Activated T-cell treated with anti-CD3 and anti-CD28 coated beads, Interleukin-2, amount 50 U/mL, for 72 hours (primary cell): Measurements from ENCODE around the gene BRIP1. TPM values are rescaled to one million over a fixed set of nuclear protein-coding genes. Genes with fewer than 3 reads are reported as not detected.
"Not testable (repeated sequence)": the region's sequence is repeated elsewhere in the genome, so short reads cannot be mapped to it uniquely, and the experiment has no call there.

Experiments
- ATAC-seq, 2 donors: fragments of 150-1000 bp; cut with Tn5 transposase; replicated peaks in 1 of 2; 2 replicates each; pipeline ENCODE4 v1.10.0; 2021; ENCODE audit warnings: moderate library complexity in 2 of 2, mild to moderate bottlenecking in 1 of 2
- DNase-seq, 2 donors: peaks; one replicate each; pipeline ENCODE4 v3.0.0; 2021 to 2022; ENCODE audit warnings: mixed read lengths in 1 of 2
- H3K27ac Mint-ChIP-seq: one replicate; pipeline ENCODE4 v1.8.0; 2022; ENCODE audit warnings: mild to moderate bottlenecking, moderate library complexity, mixed read lengths
- H3K27me3 Mint-ChIP-seq: one replicate; pipeline ENCODE4 v1.8.0; 2022; ENCODE audit warnings: low read depth, mixed read lengths
- H3K36me3 Mint-ChIP-seq, 2 donors: one replicate each; pipeline ENCODE4 v1.8.0; 2022; ENCODE audit warnings: mixed read lengths in 2 of 2, mild to moderate bottlenecking in 1 of 2; ENCODE audit not compliant: insufficient read depth in 2 of 2
- H3K4me1 Mint-ChIP-seq: one replicate; pipeline ENCODE4 v1.8.0; 2022; ENCODE audit warnings: low read depth, mixed read lengths
- H3K4me3 Mint-ChIP-seq, 2 donors: one replicate each; pipeline ENCODE4 v1.8.0; 2022; ENCODE audit warnings: mild to moderate bottlenecking in 2 of 2, mixed read lengths in 2 of 2, moderate library complexity in 2 of 2
- H3K9me3 Mint-ChIP-seq, 2 donors: one replicate each; pipeline ENCODE4 v1.8.0; 2022; ENCODE audit warnings: mixed read lengths in 2 of 2
- total RNA-seq, 2 donors: library from RNA; stranded (reverse); gene quantifications; one replicate each; pipeline ENCODE4 v1.2.3, GENCODE V29; 2022

BRIP1 gene
- total RNA-seq, 2 donors from 2014 or later = 10.8 to 12.7 TPM

- Mint-ChIP-seq H3K27me3 (no peaks in the 10 kb centered on the region), H3K27ac (no peak overlapping the region), H3K36me3 (peaks cover 11 to 15% of the 10 kb centered on the region in 2 donors), H3K9me3 (no peaks in the 10 kb centered on the region), H3K4me3 (no peak overlapping the region), H3K4me1 (no peaks in the 10 kb centered on the region)
- ATAC-seq (no peak), DNase-seq (no peak)
These were observed 128.9 kb downstream of the BRIP1 start for GRCh38 chr17:61734466-61734865.

GRCh38 chr17:61734012-61734411 is 129.3 kb downstream of the BRIP1 start:
- H3K9me3 Mint-ChIP-seq = no peaks in the 10 kb centered on the region
- peaks cover 9 to 13% of the 10 kb centered on the region in 2 donors for H3K36me3 Mint-ChIP-seq
- ATAC-seq (no peak), DNase-seq (no peak)
- H3K27me3 Mint-ChIP-seq = no peaks in the 10 kb centered on the region
- no peaks in the 10 kb centered on the region for H3K4me1 Mint-ChIP-seq
- H3K27ac Mint-ChIP-seq = no peak overlapping the region
- no peak overlapping the region for H3K4me3 Mint-ChIP-seq

GRCh38 chr17:61733021-61733420 is 130.3 kb downstream of the BRIP1 start:
- H3K4me3 Mint-ChIP-seq = no peak overlapping the region
- no peaks in the 10 kb centered on the region for H3K4me1 Mint-ChIP-seq
- ATAC-seq (no peak), DNase-seq (no peak)
- peaks cover 6 to 13% of the 10 kb centered on the region in 2 donors for H3K36me3 Mint-ChIP-seq
- no peaks in the 10 kb centered on the region for H3K9me3 Mint-ChIP-seq
- no peaks in the 10 kb centered on the region for H3K27me3 Mint-ChIP-seq
- H3K27ac Mint-ChIP-seq = no peak overlapping the region

GRCh38 chr17:61732169-61732568 is 131.2 kb downstream of the BRIP1 start:
- no peak overlapping the region for H3K27ac Mint-ChIP-seq
- peaks cover 3 to 8% of the 10 kb centered on the region in 2 donors for H3K36me3 Mint-ChIP-seq
- ATAC-seq (no peak), DNase-seq (no peak)
- H3K4me1 Mint-ChIP-seq = no peaks in the 10 kb centered on the region
- H3K27me3 Mint-ChIP-seq = no peaks in the 10 kb centered on the region
- H3K9me3 Mint-ChIP-seq = no peaks in the 10 kb centered on the region
- H3K4me3 Mint-ChIP-seq = no peak overlapping the region

- Mint-ChIP-seq H3K27ac (no peak overlapping the region), H3K4me1 (no peaks in the 10 kb centered on the region), H3K27me3 (no peaks in the 10 kb centered on the region), H3K9me3 (no peaks in the 10 kb centered on the region), H3K4me3 (no peak overlapping the region), H3K36me3 (peaks cover 3 to 4% of the 10 kb centered on the region in 2 donors)
- ATAC-seq = no peak
- DNase-seq = no peak
These were observed 132.0 kb downstream of the BRIP1 start for GRCh38 chr17:61731330-61731729.

- DNase-seq = no peak
- H3K36me3 Mint-ChIP-seq = peaks cover 3 to 4% of the 10 kb centered on the region in 2 donors
- no peaks in the 10 kb centered on the region for H3K9me3 Mint-ChIP-seq
- no peak overlapping the region for H3K27ac Mint-ChIP-seq
- H3K4me3 Mint-ChIP-seq = no peak overlapping the region
- H3K27me3 Mint-ChIP-seq = no peaks in the 10 kb centered on the region
- ATAC-seq = no peak
- H3K4me1 Mint-ChIP-seq = no peaks in the 10 kb centered on the region
These were observed 133.5 kb downstream of the BRIP1 start for GRCh38 chr17:61729690-61730268.

- Mint-ChIP-seq H3K4me3 (no peak overlapping the region), H3K9me3 (no peaks in the 10 kb centered on the region), H3K27ac (no peak overlapping the region), H3K4me1 (no peaks in the 10 kb centered on the region), H3K27me3 (no peaks in the 10 kb centered on the region), H3K36me3 (peaks cover 3 to 4% of the 10 kb centered on the region in 2 donors)
- DNase-seq = no peak
- no peak for ATAC-seq
These were observed 135.0 kb downstream of the BRIP1 start for GRCh38 chr17:61728297-61728836.

- not testable (repeated sequence) for H3K9me3 Mint-ChIP-seq, H3K27me3 Mint-ChIP-seq, ATAC-seq, H3K36me3 Mint-ChIP-seq, H3K27ac Mint-ChIP-seq, DNase-seq, H3K4me3 Mint-ChIP-seq, H3K4me1 Mint-ChIP-seq
These were observed 135.5 kb downstream of the BRIP1 start for GRCh38 chr17:61727798-61728197.

- H3K27me3 Mint-ChIP-seq = no peaks in the 10 kb centered on the region
- H3K4me3 Mint-ChIP-seq = no peak overlapping the region
- DNase-seq (no peak), ATAC-seq (no peak)
- no peaks in the 10 kb centered on the region for H3K9me3 Mint-ChIP-seq
- peaks cover 3 to 6% of the 10 kb centered on the region in 2 donors for H3K36me3 Mint-ChIP-seq
- no peak overlapping the region for H3K27ac Mint-ChIP-seq
- no peaks in the 10 kb centered on the region for H3K4me1 Mint-ChIP-seq
These were observed 136.4 kb downstream of the BRIP1 start for GRCh38 chr17:61726977-61727376.

GRCh38 chr17:61724777-61725176 is 138.6 kb downstream of the BRIP1 start:
- H3K9me3 Mint-ChIP-seq = no peaks in the 10 kb centered on the region
- H3K27me3 Mint-ChIP-seq = no peaks in the 10 kb centered on the region
- no peak overlapping the region for H3K27ac Mint-ChIP-seq
- H3K4me3 Mint-ChIP-seq = no peak overlapping the region
- H3K36me3 Mint-ChIP-seq = peaks cover 3 to 7% of the 10 kb centered on the region in 2 donors
- DNase-seq (no peak), ATAC-seq (no peak)
- H3K4me1 Mint-ChIP-seq = no peaks in the 10 kb centered on the region

GRCh38 chr17:61723914-61724313 is 139.4 kb downstream of the BRIP1 start:
- DNase-seq (no peak), ATAC-seq (no peak)
- no peak overlapping the region for H3K4me3 Mint-ChIP-seq
- no peaks in the 10 kb centered on the region for H3K9me3 Mint-ChIP-seq
- H3K4me1 Mint-ChIP-seq = no peaks in the 10 kb centered on the region
- no peak overlapping the region for H3K27ac Mint-ChIP-seq
- no peaks in the 10 kb centered on the region for H3K27me3 Mint-ChIP-seq
- H3K36me3 Mint-ChIP-seq = peaks cover 3 to 8% of the 10 kb centered on the region in 2 donors

GRCh38 chr17:61723183-61723582 is 140.1 kb downstream of the BRIP1 start:
- DNase-seq (no peak), ATAC-seq (no peak)
- no peak overlapping the region for H3K4me3 Mint-ChIP-seq
- peaks cover 0 to 4% of the 10 kb centered on the region in 2 donors for H3K9me3 Mint-ChIP-seq
- H3K4me1 Mint-ChIP-seq = no peaks in the 10 kb centered on the region
- no peak overlapping the region for H3K27ac Mint-ChIP-seq
- H3K27me3 Mint-ChIP-seq = no peaks in the 10 kb centered on the region
- H3K36me3 Mint-ChIP-seq = peaks cover 2 to 9% of the 10 kb centered on the region in 2 donors

- H3K4me1 Mint-ChIP-seq = no peaks in the 10 kb centered on the region
These were observed 140.9 kb downstream of the BRIP1 start for GRCh38 chr17:61722398-61722797.

More at GRCh38 chr17:61722398-61722797, 140.9 kb downstream of the BRIP1 start:
- peaks cover 1 to 7% of the 10 kb centered on the region in 2 donors for H3K9me3 Mint-ChIP-seq
- ATAC-seq = no peak
- no peaks in the 10 kb centered on the region for H3K27me3 Mint-ChIP-seq
- H3K27ac Mint-ChIP-seq = no peak overlapping the region
- no peak overlapping the region for H3K4me3 Mint-ChIP-seq
- no peak for DNase-seq
- peaks cover 4 to 10% of the 10 kb centered on the region in 2 donors for H3K36me3 Mint-ChIP-seq
